PFSK-1 (cell line): ENCODE measurements around the gene GLE1.

ENCODE experiments used
- POLR2AphosphoS5 ChIP-seq: IDR thresholded peaks from 2 replicates; pipeline ENCODE4 v1.6.1; 2012; ENCODE audit warnings: low read depth, mild to moderate bottlenecking, control low read depth, low read length, moderate library complexity
- REST ChIP-seq, 2 experiments: IDR thresholded peaks; 2 replicates each; pipeline versions ENCODE4 v1.6.1 to v1.8.0; 2011 to 2012; ENCODE audit warnings: low read depth in 2 of 2, low read length in 2 of 2, control low read depth in 1 of 2, inconsistent platforms in 1 of 2, mild to moderate bottlenecking in 1 of 2, moderate library complexity in 1 of 2; ENCODE audit not compliant: insufficient read depth in 1 of 2
- SIN3A ChIP-seq: IDR thresholded peaks from 2 replicates; pipeline ENCODE4 v1.6.1; 2012; ENCODE audit warnings: mild to moderate bottlenecking, low read length, moderate library complexity, borderline replicate concordance; ENCODE audit not compliant: insufficient read depth
- TAF1 ChIP-seq: IDR thresholded peaks from 2 replicates; pipeline ENCODE4 v1.6.1; 2012; ENCODE audit warnings: low read length, control low read depth, borderline replicate concordance; ENCODE audit not compliant: insufficient read depth

- TF ChIP-seq SIN3A (no peak), POLR2AphosphoS5 (no peak), REST (IDR thresholded peaks at IDR 0.05; ENCODE audit: insufficient read depth in 1 of 2, low read depth in 2 of 2, low read length in 2 of 2) (no peak), TAF1 (no peak)
These were observed 22.2 kb downstream of the GLE1 start for GRCh38 chr9:128526720-128527119.
